Thyroid gland (tissue), 4 donors: ENCODE measurements around the gene SNRPD2.

Source experiments
- POLR2A ChIP-seq, 2 donors: fragments of 450-650 bp; IDR thresholded peaks; one replicate each; pipeline ENCODE4 v1.6.1; 2017; ENCODE audit warnings: antibody characterized with exemption in 2 of 2, mild to moderate bottlenecking in 2 of 2, moderate library complexity in 1 of 2
- TF ChIP-seq, protein P1 (sequence below), 6 experiments: fragments of 200-600 bp in 3 of 6; fragments of 450-650 bp in 3 of 6; sonication (generic) in 3 of 6; IDR thresholded peaks; one replicate each; pipeline ENCODE4 v1.5.1; 2016 to 2019; ENCODE audit warnings: antibody characterized with exemption in 6 of 6, mild to moderate bottlenecking in 2 of 6, inconsistent platforms in 1 of 6, moderate library complexity in 1 of 6

DNA sequence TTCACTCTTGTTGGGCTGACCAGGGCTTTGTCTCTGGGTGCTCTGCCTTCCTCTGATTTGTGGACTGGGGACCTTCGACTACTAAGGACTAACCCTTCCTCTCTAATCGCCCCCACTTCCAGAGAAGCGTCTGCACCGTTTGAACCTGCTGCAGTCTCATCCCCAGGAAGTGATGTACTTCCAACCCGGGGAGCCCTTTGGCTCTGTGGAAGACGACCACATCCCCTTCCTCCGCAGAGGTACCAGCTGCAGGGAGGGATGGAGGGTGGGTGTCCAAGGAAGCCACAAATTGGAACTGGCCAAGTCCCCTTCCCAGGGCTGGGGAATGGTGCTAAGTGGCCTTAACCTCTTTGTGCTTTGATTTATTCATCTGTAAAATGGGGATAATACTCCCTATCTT is 9.9 kb upstream of the SNRPD2 start:
- TF ChIP-seq, protein P1, sequence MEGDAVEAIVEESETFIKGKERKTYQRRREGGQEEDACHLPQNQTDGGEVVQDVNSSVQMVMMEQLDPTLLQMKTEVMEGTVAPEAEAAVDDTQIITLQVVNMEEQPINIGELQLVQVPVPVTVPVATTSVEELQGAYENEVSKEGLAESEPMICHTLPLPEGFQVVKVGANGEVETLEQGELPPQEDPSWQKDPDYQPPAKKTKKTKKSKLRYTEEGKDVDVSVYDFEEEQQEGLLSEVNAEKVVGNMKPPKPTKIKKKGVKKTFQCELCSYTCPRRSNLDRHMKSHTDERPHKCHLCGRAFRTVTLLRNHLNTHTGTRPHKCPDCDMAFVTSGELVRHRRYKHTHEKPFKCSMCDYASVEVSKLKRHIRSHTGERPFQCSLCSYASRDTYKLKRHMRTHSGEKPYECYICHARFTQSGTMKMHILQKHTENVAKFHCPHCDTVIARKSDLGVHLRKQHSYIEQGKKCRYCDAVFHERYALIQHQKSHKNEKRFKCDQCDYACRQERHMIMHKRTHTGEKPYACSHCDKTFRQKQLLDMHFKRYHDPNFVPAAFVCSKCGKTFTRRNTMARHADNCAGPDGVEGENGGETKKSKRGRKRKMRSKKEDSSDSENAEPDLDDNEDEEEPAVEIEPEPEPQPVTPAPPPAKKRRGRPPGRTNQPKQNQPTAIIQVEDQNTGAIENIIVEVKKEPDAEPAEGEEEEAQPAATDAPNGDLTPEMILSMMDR (IDR thresholded peaks at IDR 0.05) = no peak
- no peak for TF ChIP-seq POLR2A (IDR thresholded peaks at IDR 0.05)
